IMR-90 (cell line): ENCODE data around the gene MAGOH. TPM values are rescaled to one million over a fixed set of nuclear protein-coding genes. Genes with fewer than 3 reads are reported as not detected.

Experiments used
- ATAC-seq: fragments of 200-7000 bp; cut with Tn5 transposase; 2 replicates; pipeline ENCODE4 v1.9.1; 2020; ENCODE audit warnings: low read depth, mild to moderate bottlenecking, moderate library complexity
- BruUV-seq: library from RNA; stranded (reverse); fragments of 400-500 nt; replicated peaks from 2 replicates; lab custom pipeline; 2021; lab: Mats Ljungman, UMichigan
- CTCF ChIA-PET: fragments of 300-600 bp; formaldehyde crosslinking; extraction: SDS; loops from one replicate; lab custom pipeline; 2021; ENCODE audit warnings: antibody characterized with exemption; lab: Yijun Ruan, JAX
- POLR2A ChIA-PET: fragments of 300-600 bp; sonication (Branson Sonifier 250); formaldehyde crosslinking; loops from one replicate; lab custom pipeline; 2022; ENCODE audit warnings: antibody characterized with exemption; ENCODE audit not compliant: unreplicated experiment; lab: Charles Lee
- DNase-seq: peaks from one replicate; pipeline ENCODE4 v3.0.0; 2013
- H2AFZ ChIP-seq: replicated peaks from 2 replicates; pipeline ENCODE3; 2013; ENCODE audit warnings: low read length, mild to moderate bottlenecking; ENCODE audit not compliant: poor library complexity
- H2AK5ac ChIP-seq: 2 replicates; pipeline ENCODE4 v1.6.1; 2013; ENCODE audit warnings: low read depth, low read length, inconsistent platforms
- H2AK9ac ChIP-seq: replicated peaks from 2 replicates; pipeline ENCODE3; 2013; ENCODE audit warnings: mild to moderate bottlenecking, low read depth, low read length, moderate library complexity; ENCODE audit not compliant: poor library complexity
- H2BK120ac ChIP-seq: 2 replicates; pipeline ENCODE4 v1.6.1; 2013; ENCODE audit warnings: low read depth, low read length, inconsistent platforms
- H2BK15ac ChIP-seq: 3 replicates; pipeline ENCODE4 v1.6.1; 2013; ENCODE audit warnings: low read depth, low read length, inconsistent platforms
- H2BK20ac ChIP-seq: 2 replicates; pipeline ENCODE4 v1.6.1; 2013; ENCODE audit warnings: low read depth, mild to moderate bottlenecking, inconsistent platforms, low read length, moderate library complexity
- H2BK5ac ChIP-seq: 2 replicates; pipeline ENCODE4 v1.6.1; 2013; ENCODE audit warnings: mild to moderate bottlenecking, low read depth, low read length, inconsistent platforms; ENCODE audit not compliant: poor library complexity, severe bottlenecking
- H3K14ac ChIP-seq: replicated peaks from 2 replicates; pipeline ENCODE4 v1.6.1; 2013; ENCODE audit warnings: low read depth, low read length, inconsistent platforms
- H3K18ac ChIP-seq: 2 replicates; pipeline ENCODE4 v1.6.1; 2013; ENCODE audit warnings: low read depth, low read length, control low read depth
- H3K23ac ChIP-seq: 2 replicates; pipeline ENCODE4 v1.6.1; 2013; ENCODE audit warnings: low read depth, low read length, inconsistent platforms
- H3K27ac ChIP-seq: 2 replicates; pipeline ENCODE4 v1.5.1; 2013; ENCODE audit warnings: mild to moderate bottlenecking, control low read depth, low read length; ENCODE audit not compliant: insufficient read depth
- H3K27me3 ChIP-seq: 2 replicates; pipeline ENCODE4 v1.6.1; 2013; ENCODE audit warnings: low read length; ENCODE audit not compliant: control insufficient read depth, insufficient read depth
- H3K36me3 ChIP-seq: 2 replicates; pipeline ENCODE4 v1.6.1; 2013; ENCODE audit warnings: low read length, mixed read lengths; ENCODE audit not compliant: control insufficient read depth, insufficient read depth
- H3K4ac ChIP-seq: 2 replicates; pipeline ENCODE4 v1.6.1; 2013; ENCODE audit warnings: low read depth, low read length, inconsistent platforms
- H3K4me1 ChIP-seq: 2 replicates; pipeline ENCODE4 v1.6.1; 2013; ENCODE audit warnings: low read length, mixed read lengths; ENCODE audit not compliant: control insufficient read depth, insufficient read depth
- H3K4me2 ChIP-seq: 2 replicates; pipeline ENCODE4 v1.6.1; 2013; ENCODE audit warnings: low read depth, mild to moderate bottlenecking, control low read depth, low read length, moderate library complexity
- H3K4me3 ChIP-seq: 2 replicates; pipeline ENCODE4 v1.5.1; 2013; ENCODE audit warnings: low read depth, mild to moderate bottlenecking, control low read depth, low read length, moderate library complexity; ENCODE audit not compliant: insufficient read depth
- H3K56ac ChIP-seq: 2 replicates; pipeline ENCODE4 v1.6.1; 2013; ENCODE audit warnings: low read length, inconsistent platforms; ENCODE audit not compliant: insufficient read depth; ENCODE audit errors: extremely low read depth
- H3K79me1 ChIP-seq, 2 experiments: 2 replicates each; pipeline ENCODE4 v1.6.1; 2013; ENCODE audit warnings: low read length in 2 of 2, inconsistent platforms in 1 of 2, low read depth in 1 of 2
- H3K9ac ChIP-seq: 2 replicates; pipeline ENCODE4 v1.6.1; 2013; ENCODE audit warnings: low read depth, low read length, control low read depth
- H3K9me1 ChIP-seq: 2 replicates; pipeline ENCODE4 v1.6.1; 2013; ENCODE audit warnings: low read length, inconsistent platforms; ENCODE audit not compliant: insufficient read depth
- H3K9me3 ChIP-seq: 2 replicates; pipeline ENCODE4 v1.6.1; 2013; ENCODE audit warnings: low read length; ENCODE audit not compliant: control insufficient read depth, insufficient read depth
- H4K20me1 ChIP-seq: 2 replicates; pipeline ENCODE4 v1.6.1; 2013; ENCODE audit warnings: low read length, inconsistent platforms; ENCODE audit not compliant: insufficient read depth
- H4K5ac ChIP-seq: 2 replicates; pipeline ENCODE4 v1.6.1; 2013; ENCODE audit warnings: mild to moderate bottlenecking, low read depth, low read length, control low read depth
- H4K8ac ChIP-seq, 2 experiments: 2 replicates each; pipeline ENCODE4 v1.6.1; 2013; ENCODE audit warnings: low read depth in 2 of 2, low read length in 2 of 2, control low read depth in 1 of 2, inconsistent platforms in 1 of 2
- H4K91ac ChIP-seq: 2 replicates; pipeline ENCODE4 v1.6.1; 2013; ENCODE audit warnings: low read depth, low read length, inconsistent platforms; ENCODE audit not compliant: insufficient read depth
- CEBPB ChIP-seq: IDR thresholded peaks from 2 replicates; pipeline ENCODE4 v1.6.1; 2012; ENCODE audit warnings: low read depth, low read length, improper control_type of control experiment
- FOS ChIP-seq: fragments of 150-350 bp; IDR thresholded peaks from 2 replicates; pipeline ENCODE4 v1.6.1; 2016; ENCODE audit warnings: low read depth, low read length
- MAFK ChIP-seq: IDR thresholded peaks from 2 replicates; pipeline ENCODE4 v1.6.1; 2012; ENCODE audit warnings: low read depth, low read length, improper control_type of control experiment
- POLR2A ChIP-seq: IDR thresholded peaks from 2 replicates; pipeline ENCODE4 v1.6.1; 2012; ENCODE audit warnings: mild to moderate bottlenecking, low read depth, low read length
- RFX5 ChIP-seq: IDR thresholded peaks from 2 replicates; pipeline ENCODE4 v1.8.0; 2012; ENCODE audit warnings: low read depth, mild to moderate bottlenecking, low read length, moderate library complexity
- USF2 ChIP-seq: fragments of 150-350 bp; IDR thresholded peaks from 2 replicates; pipeline ENCODE4 v1.6.1; 2017; ENCODE audit warnings: mild to moderate bottlenecking, antibody characterized with exemption, low read length, low read depth
- WGBS, 2 experiments: methylation state at CpG; one replicate each; pipeline versions ENCODE4 v1.1.5 to v1.1.7; 2013; ENCODE audit warnings: missing lambda C conversion rate in 2 of 2; ENCODE audit not compliant: insufficient read length in 1 of 2; ENCODE audit errors: extremely low coverage in 2 of 2; 5-methylcytosine and 5-hydroxymethylcytosine counted together
- dilution Hi-C: fragments of 300-500 bp; cut with HindIII; formaldehyde crosslinking; loops from one replicate; pipeline ENCODE4 v1.14.3; 2018; ENCODE audit warnings: low sequenced_read_pairs; ENCODE audit not compliant: unreplicated experiment
- in situ Hi-C: fragments of 300-500 bp; cut with MboI; formaldehyde crosslinking; loops from 3 replicates; pipeline ENCODE4 v1.14.3; 2019; ENCODE audit warnings: low sequenced_read_pairs, inconsistent platforms, mixed read lengths
- intact Hi-C: fragments of 100-400 bp; cut with micrococcal nuclease; formaldehyde crosslinking; loops from 2 replicates; pipeline ENCODE4 v1.10.0; 2022
- polyA plus RNA-seq, 3 experiments: library from polyadenylated mRNA; depleted of rRNA; stranded (reverse); fragments of >200 nt; gene quantifications; 2 replicates each; pipeline ENCODE4 v1.2.3, GENCODE V29; 2012; ENCODE audit warnings: low replicate concordance in 1 of 3
- total RNA-seq: library from RNA; depleted of rRNA; stranded (reverse); fragments of >200 nt; gene quantifications from 2 replicates; pipeline ENCODE4 v1.2.3, GENCODE V29; 2012

The MAGOH gene
- total and polyA plus RNA-seq, 2 of the 4 experiments (the other 2 are of a cell fraction), result 3.8 to 26.3 TPM

GRCh38 chr1:53242381-53242780, 4.1 kb upstream of the MAGOH start:
- no peak overlapping the region for H2AK9ac ChIP-seq
- intact Hi-C loops, result no loop called here
- WGBS, 2 experiments, result no CpG with 5 or more reads among the region's 4 CpGs

More at GRCh38 chr1:53242381-53242780, 4.1 kb upstream of the MAGOH start:
- Histone ChIP-seq H3K4me2 (no peak overlapping the region), H3K4me1 (peaks cover 11% of the 10 kb centered on the region), H3K9me3 (no peaks in the 10 kb centered on the region), H3K23ac (no peak overlapping the region), H3K79me1 (peaks cover 8 to 15% of the 10 kb centered on the region in 2 experiments; a peak in 3 of 4 replicates), H2AFZ (no peak overlapping the region), H3K14ac (no peak overlapping the region), H4K8ac (no peak overlapping the region), H3K27me3 (no peaks in the 10 kb centered on the region), H4K20me1 (no peaks in the 10 kb centered on the region; the same call in 1 of the 2 replicates), H2BK5ac (no peak overlapping the region), H4K5ac (no peak overlapping the region), H2BK20ac (no peak overlapping the region), H3K9me1 (peaks cover 9% of the 10 kb centered on the region), H3K18ac (no peak overlapping the region), H3K56ac (no peak overlapping the region), H3K4me3 (no peak overlapping the region), H3K36me3 (no peaks in the 10 kb centered on the region), H2AK5ac (no peak overlapping the region), H3K4ac (no peak overlapping the region), H2BK15ac (no peak overlapping the region), H2BK120ac (no peak overlapping the region), H4K91ac (no peak overlapping the region), H3K27ac (no peak overlapping the region), H3K9ac (no peak overlapping the region)
- TF ChIP-seq RFX5, result no peak
- TF ChIP-seq USF2, result no peak
- no peak for TF ChIP-seq CEBPB
- no peak for TF ChIP-seq FOS
- TF ChIP-seq POLR2A, result no peak
- no peak for TF ChIP-seq MAFK
- ATAC-seq (no peak), DNase-seq (no peak)
- in situ Hi-C loops (no loop called here), dilution Hi-C loops (no loop called here)
- BruUV-seq, result no TSS peak
- CTCF ChIA-PET, result no interaction called here
- POLR2A ChIA-PET, result no interaction called here
